ENCODE results near the gene LGALS7. TPM values are rescaled to one million over a fixed set of nuclear protein-coding genes. Genes with fewer than 3 reads are reported as not detected.

The LGALS7 gene
- total RNA-seq, 2 experiments from 2014 or later = not detected

DNA sequence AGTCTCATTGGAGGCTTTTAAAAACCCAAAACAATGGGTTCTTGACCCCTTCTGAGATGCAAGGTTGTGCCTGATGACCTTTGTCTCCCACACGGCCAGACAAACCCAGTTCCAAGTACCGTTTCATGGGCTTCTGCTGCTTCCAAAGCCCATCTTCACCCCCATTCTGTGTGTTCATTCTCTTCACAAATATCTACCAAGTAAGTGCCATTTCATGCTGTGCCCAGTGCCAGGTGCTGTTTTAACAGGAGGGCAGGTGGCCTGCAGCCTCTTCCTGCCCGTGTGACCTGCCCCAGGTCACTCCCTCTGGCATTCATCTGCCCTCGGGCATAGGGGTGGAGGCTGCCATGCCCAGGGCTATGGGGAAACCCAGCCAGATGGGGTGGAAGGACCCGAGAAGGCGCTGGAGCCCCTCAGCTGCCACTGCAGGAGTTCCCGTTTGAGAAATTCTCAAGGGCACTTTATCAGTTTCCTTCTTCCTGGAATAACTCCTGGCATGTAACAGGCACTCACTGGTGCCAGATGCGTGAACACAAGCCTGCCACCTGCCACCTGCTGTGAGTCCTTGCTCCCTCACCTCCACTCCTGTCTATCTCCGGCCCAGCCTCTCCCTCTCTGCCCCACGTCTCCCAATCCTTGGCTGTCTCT, 41.5 kb downstream of the LGALS7 start:
- H3K27ac Mint-ChIP-seq = peak overlapping the region; percentile 44
- H3K27ac ChIP-seq (ENCODE audit: low read depth in 1 of 2, low read length in 2 of 2) = no peak overlapping the region
- H3K4me3 Mint-ChIP-seq = no peak overlapping the region
- ChIA-PET POLR2A (interaction anchor here (0.9 to 1.5 kb wide), 2 partner anchors 110 to 117 kb away, joined by 3 to 4 read pairs; no protein-coding TSS in a partner anchor), CTCF (no interaction called here)
- peaks cover 23% of the 10 kb centered on the region for H3K36me3 ChIP-seq (ENCODE audit: insufficient read depth, low read length)
- no peaks in the 10 kb centered on the region for H3K9me3 Mint-ChIP-seq
- DNase-seq = peak in 1 of 14 experiments; percentile 19
- no peaks in the 10 kb centered on the region for H3K9me3 ChIP-seq (ENCODE audit: control insufficient read depth in 1 of 2, insufficient read depth in 1 of 2, low read length in 2 of 2)
- no peak overlapping the region for H3K4me3 ChIP-seq (ENCODE audit: low read length)
- peaks cover 42% of the 10 kb centered on the region for H3K4me1 ChIP-seq (ENCODE audit: insufficient read depth, low read length)
- TF ChIP-seq, protein P1, sequence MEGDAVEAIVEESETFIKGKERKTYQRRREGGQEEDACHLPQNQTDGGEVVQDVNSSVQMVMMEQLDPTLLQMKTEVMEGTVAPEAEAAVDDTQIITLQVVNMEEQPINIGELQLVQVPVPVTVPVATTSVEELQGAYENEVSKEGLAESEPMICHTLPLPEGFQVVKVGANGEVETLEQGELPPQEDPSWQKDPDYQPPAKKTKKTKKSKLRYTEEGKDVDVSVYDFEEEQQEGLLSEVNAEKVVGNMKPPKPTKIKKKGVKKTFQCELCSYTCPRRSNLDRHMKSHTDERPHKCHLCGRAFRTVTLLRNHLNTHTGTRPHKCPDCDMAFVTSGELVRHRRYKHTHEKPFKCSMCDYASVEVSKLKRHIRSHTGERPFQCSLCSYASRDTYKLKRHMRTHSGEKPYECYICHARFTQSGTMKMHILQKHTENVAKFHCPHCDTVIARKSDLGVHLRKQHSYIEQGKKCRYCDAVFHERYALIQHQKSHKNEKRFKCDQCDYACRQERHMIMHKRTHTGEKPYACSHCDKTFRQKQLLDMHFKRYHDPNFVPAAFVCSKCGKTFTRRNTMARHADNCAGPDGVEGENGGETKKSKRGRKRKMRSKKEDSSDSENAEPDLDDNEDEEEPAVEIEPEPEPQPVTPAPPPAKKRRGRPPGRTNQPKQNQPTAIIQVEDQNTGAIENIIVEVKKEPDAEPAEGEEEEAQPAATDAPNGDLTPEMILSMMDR (IDR thresholded peaks at IDR 0.05) = no peak
- peaks cover 27% of the 10 kb centered on the region for H3K4me1 Mint-ChIP-seq (ENCODE audit: low read depth)
- intact Hi-C loops (cut with DNase I, micrococcal nuclease) = loop anchor here (5.0 to 10.0 kb wide), 6 partner anchors 84 to 339 kb away; partner anchors contain the start of genes ACTN4 (in 1 of the 2), HNRNPL (in 1 of the 2) and RINL (in 1 of the 2)
- H3K27me3 Mint-ChIP-seq = no peaks in the 10 kb centered on the region
- H3K27me3 ChIP-seq (ENCODE audit: control insufficient read depth in 1 of 2, insufficient read depth in 2 of 2, low read length in 2 of 2) = no peaks in the 10 kb centered on the region
- no peak for ATAC-seq (ENCODE audit: poor library complexity)
- peaks cover 14% of the 10 kb centered on the region for H3K36me3 Mint-ChIP-seq (ENCODE audit: low read depth)

DNA sequence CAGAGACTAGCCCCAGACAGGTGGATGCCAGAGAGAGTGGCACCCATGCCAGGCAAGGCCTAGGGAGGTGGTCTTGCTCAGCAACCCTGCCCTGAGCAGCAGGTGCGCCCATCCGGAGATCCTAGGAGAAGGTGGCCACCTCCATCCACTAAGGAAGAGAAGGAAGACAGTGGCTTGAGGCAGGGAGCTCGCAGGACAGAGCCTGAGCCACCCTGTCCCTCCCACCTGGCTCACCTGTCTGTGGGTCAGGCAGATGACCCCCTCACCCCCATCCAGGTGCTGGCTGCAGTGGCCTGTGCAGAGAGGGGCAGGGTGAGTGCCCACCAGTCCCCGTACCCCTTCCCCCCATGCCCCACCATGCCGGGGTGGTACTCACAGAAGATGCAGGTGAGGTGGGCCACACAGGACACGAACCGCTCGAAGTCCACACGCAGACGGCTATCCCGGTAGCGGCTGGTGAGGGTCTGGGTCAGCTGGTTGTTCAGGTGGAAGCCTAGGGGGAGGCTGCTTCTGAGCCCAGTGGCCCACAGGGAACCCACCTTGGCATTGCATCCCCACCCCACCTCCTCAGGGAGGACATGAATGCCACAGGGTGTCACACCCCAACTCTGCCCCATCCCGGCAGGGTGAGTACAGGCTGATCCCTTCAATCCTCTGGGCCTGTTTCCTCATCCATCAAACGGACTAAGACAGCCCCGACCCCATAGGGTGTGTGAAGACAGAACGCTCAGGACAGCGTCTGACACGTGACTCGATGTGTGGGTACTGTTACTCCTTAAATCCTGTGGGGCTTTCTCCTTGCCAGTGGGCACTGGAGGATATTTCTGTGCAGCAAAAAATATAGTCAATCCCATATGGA, 42.4 kb downstream of the LGALS7 start:
- TF ChIP-seq, protein P1 (IDR thresholded peaks at IDR 0.05) = no peak
- intact Hi-C loops (cut with DNase I, micrococcal nuclease) = loop anchor here (5.0 to 10.0 kb wide), 6 partner anchors 84 to 339 kb away; partner anchors contain the start of genes ACTN4 (in 1 of the 2), HNRNPL (in 1 of the 2) and RINL (in 1 of the 2)
- POLR2A ChIA-PET = no interaction called here
- H3K4me1 Mint-ChIP-seq (ENCODE audit: low read depth) = peaks cover 21% of the 10 kb centered on the region
- H3K27me3 Mint-ChIP-seq = no peaks in the 10 kb centered on the region
- Histone ChIP-seq H3K4me1 (ENCODE audit: insufficient read depth, low read length) (peaks cover 43% of the 10 kb centered on the region), H3K27ac (ENCODE audit: low read depth in 1 of 2, low read length in 2 of 2) (no peak overlapping the region), H3K9me3 (ENCODE audit: control insufficient read depth in 1 of 2, insufficient read depth in 1 of 2, low read length in 2 of 2) (no peaks in the 10 kb centered on the region), H3K36me3 (ENCODE audit: insufficient read depth, low read length) (peaks cover 29% of the 10 kb centered on the region), H3K4me3 (ENCODE audit: low read length) (no peak overlapping the region), H3K27me3 (ENCODE audit: control insufficient read depth in 1 of 2, insufficient read depth in 2 of 2, low read length in 2 of 2) (no peaks in the 10 kb centered on the region)
- DNase-seq = no peak
- CTCF ChIA-PET = no interaction called here
- H3K9me3 Mint-ChIP-seq = no peaks in the 10 kb centered on the region
- peak overlapping the region; percentile 44 for H3K27ac Mint-ChIP-seq
- H3K4me3 Mint-ChIP-seq = no peak overlapping the region
- H3K36me3 Mint-ChIP-seq (ENCODE audit: low read depth) = peaks cover 21% of the 10 kb centered on the region
- no peak for ATAC-seq (ENCODE audit: poor library complexity)

DNA sequence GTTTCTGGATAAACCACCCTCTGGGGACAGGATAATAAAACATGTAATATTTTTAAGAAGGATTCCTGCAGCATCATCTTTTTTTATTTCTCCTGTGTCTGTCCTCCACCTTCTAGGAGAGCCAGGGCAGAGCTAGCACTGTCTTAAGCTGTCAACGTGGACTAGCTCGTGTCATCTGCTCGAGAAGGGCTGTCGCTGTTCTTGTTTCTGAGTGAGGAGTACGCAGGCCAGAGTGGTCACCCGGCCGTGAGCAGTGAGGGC, 42.9 kb downstream of the LGALS7 start:
- H3K9me3 ChIP-seq (ENCODE audit: control insufficient read depth in 1 of 2, insufficient read depth in 1 of 2, low read length in 2 of 2) = no peaks in the 10 kb centered on the region
- H3K27me3 ChIP-seq (ENCODE audit: control insufficient read depth in 1 of 2, insufficient read depth in 2 of 2, low read length in 2 of 2) = no peaks in the 10 kb centered on the region
- H3K36me3 ChIP-seq (ENCODE audit: insufficient read depth, low read length) = peaks cover 35% of the 10 kb centered on the region
- Mint-ChIP-seq H3K27ac (no peak overlapping the region), H3K9me3 (no peaks in the 10 kb centered on the region), H3K4me1 (ENCODE audit: low read depth) (peaks cover 21% of the 10 kb centered on the region), H3K27me3 (no peaks in the 10 kb centered on the region), H3K4me3 (no peak overlapping the region), H3K36me3 (ENCODE audit: low read depth) (peaks cover 21% of the 10 kb centered on the region)
- no peak overlapping the region for H3K27ac ChIP-seq (ENCODE audit: low read depth in 1 of 2, low read length in 2 of 2)
- peaks cover 45% of the 10 kb centered on the region for H3K4me1 ChIP-seq (ENCODE audit: insufficient read depth, low read length)
- no peak overlapping the region for H3K4me3 ChIP-seq (ENCODE audit: low read length)
- CTCF ChIA-PET = no interaction called here
- intact Hi-C loops (cut with DNase I, micrococcal nuclease) = loop anchor here (5.0 to 10.0 kb wide), 6 partner anchors 83 to 338 kb away; partner anchors contain the start of genes ACTN4 (in 1 of the 2), HNRNPL (in 1 of the 2) and RINL (in 1 of the 2)
- POLR2A ChIA-PET = interaction anchor here (0.9 kb wide), 1 partner anchor 119 kb away, joined by 3 read pairs; no protein-coding TSS in a partner anchor
- DNase-seq (no peak), ATAC-seq (ENCODE audit: poor library complexity) (no peak)
- TF ChIP-seq, protein P1 (IDR thresholded peaks at IDR 0.05) = no peak

Measured in CD4-positive, alpha-beta T cell (primary cell).